Suprapubic skin (tissue), 4 donors: Measurements from ENCODE around the gene FRMD4A.

Experiments
- EP300 ChIP-seq: sonication (generic); formaldehyde crosslinking; IDR thresholded peaks from one replicate; pipeline ENCODE4 v1.6.1; 2017; ENCODE audit warnings: antibody characterized with exemption
- POLR2AphosphoS5 ChIP-seq, 3 donors: sonication (generic); formaldehyde crosslinking; IDR thresholded peaks; one replicate each; pipeline ENCODE4 v1.6.1; 2017; ENCODE audit warnings: antibody characterized with exemption in 3 of 3
- TF ChIP-seq, protein P1 (sequence below), 2 donors: fragments of 200-600 bp in 1 of 2; fragments of 450-650 bp in 1 of 2; sonication (generic) in 1 of 2; IDR thresholded peaks; one replicate each; pipeline ENCODE4 v1.5.1; 2016 to 2019; ENCODE audit warnings: antibody characterized with exemption in 2 of 2, mild to moderate bottlenecking in 1 of 2, moderate library complexity in 1 of 2

DNA sequence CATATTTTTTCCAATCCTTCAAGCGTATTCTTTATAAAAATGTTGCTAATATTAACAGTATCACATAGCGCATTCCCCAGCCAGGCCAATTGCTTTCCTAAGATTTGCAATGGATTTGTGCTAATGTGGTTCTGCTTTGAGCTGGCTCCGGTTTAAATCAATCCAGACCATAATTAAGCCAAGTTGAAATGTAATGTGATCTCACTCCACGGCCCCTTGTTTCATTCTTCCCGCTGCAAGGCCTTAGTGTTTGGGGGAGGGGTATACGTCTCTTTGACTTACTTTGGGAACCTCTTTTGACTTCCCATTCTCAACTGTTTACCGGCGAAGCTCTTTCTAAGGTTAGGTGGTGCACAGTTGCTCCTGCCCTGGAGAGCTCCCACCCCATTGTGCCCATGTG, 657.6 kb downstream of the FRMD4A start:
- TF ChIP-seq POLR2AphosphoS5 (IDR thresholded peaks at IDR 0.05) (no peak), EP300 (no peak)
- TF ChIP-seq, protein P1, sequence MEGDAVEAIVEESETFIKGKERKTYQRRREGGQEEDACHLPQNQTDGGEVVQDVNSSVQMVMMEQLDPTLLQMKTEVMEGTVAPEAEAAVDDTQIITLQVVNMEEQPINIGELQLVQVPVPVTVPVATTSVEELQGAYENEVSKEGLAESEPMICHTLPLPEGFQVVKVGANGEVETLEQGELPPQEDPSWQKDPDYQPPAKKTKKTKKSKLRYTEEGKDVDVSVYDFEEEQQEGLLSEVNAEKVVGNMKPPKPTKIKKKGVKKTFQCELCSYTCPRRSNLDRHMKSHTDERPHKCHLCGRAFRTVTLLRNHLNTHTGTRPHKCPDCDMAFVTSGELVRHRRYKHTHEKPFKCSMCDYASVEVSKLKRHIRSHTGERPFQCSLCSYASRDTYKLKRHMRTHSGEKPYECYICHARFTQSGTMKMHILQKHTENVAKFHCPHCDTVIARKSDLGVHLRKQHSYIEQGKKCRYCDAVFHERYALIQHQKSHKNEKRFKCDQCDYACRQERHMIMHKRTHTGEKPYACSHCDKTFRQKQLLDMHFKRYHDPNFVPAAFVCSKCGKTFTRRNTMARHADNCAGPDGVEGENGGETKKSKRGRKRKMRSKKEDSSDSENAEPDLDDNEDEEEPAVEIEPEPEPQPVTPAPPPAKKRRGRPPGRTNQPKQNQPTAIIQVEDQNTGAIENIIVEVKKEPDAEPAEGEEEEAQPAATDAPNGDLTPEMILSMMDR (IDR thresholded peaks at IDR 0.05) = no peak
